Fibroblast of lung (primary cell): Measurements from ENCODE around the gene SEMA6A. TPM values are rescaled to one million over a fixed set of nuclear protein-coding genes. Genes with fewer than 3 reads are reported as not detected.

ENCODE experiments used
- DNase-seq, 2 donors: peaks; one replicate each; pipeline versions ENCODE4 v3.0.0 to v3.0.0-alpha.2; 2010; ENCODE audit warnings: low read depth in 2 of 2
- H2AFZ ChIP-seq: 2 replicates; pipeline ENCODE4 v1.5.1; 2012; ENCODE audit warnings: low read length, control low read depth, inconsistent platforms
- H3K27ac ChIP-seq: 2 replicates; pipeline ENCODE4 v1.5.1; 2011; ENCODE audit warnings: low read length, control low read depth; ENCODE audit not compliant: insufficient read depth
- H3K27me3 ChIP-seq: 2 replicates; pipeline ENCODE4 v1.5.1; 2011; ENCODE audit warnings: mild to moderate bottlenecking, low read length; ENCODE audit not compliant: control insufficient read depth, insufficient read depth
- H3K36me3 ChIP-seq: 2 replicates; pipeline ENCODE4 v1.5.1; 2011; ENCODE audit warnings: low read length; ENCODE audit not compliant: control insufficient read depth, insufficient read depth
- H3K4me1 ChIP-seq: 2 replicates; pipeline ENCODE4 v1.5.1; 2011; ENCODE audit warnings: low read length; ENCODE audit not compliant: control insufficient read depth, insufficient read depth; ENCODE audit errors: extremely low read depth
- H3K4me2 ChIP-seq: 2 replicates; pipeline ENCODE4 v1.5.1; 2011; ENCODE audit warnings: low read length, control low read depth; ENCODE audit not compliant: insufficient read depth; ENCODE audit errors: extremely low read depth
- H3K4me3 ChIP-seq, 4 experiments: fragments of 200-600 bp in 1 of 4; sonication (generic) in 1 of 4; replicated peaks in 1 of 4; 2 replicates each; pipeline ENCODE4 v1.5.1; 2011 to 2016; ENCODE audit warnings: low read length in 4 of 4, low read depth in 3 of 4, mild to moderate bottlenecking in 3 of 4, control low read depth in 2 of 4, inconsistent platforms in 1 of 4, mixed read lengths in 1 of 4; ENCODE audit not compliant: insufficient read depth in 1 of 4; ENCODE audit errors: control extremely low read depth in 1 of 4
- H3K79me2 ChIP-seq: 2 replicates; pipeline ENCODE4 v1.5.1; 2012; ENCODE audit warnings: mild to moderate bottlenecking, low read length, inconsistent platforms; ENCODE audit not compliant: control insufficient read depth, insufficient read depth
- H3K9ac ChIP-seq: 2 replicates; pipeline ENCODE4 v1.5.1; 2011; ENCODE audit warnings: mild to moderate bottlenecking, low read length, control low read depth; ENCODE audit not compliant: insufficient read depth
- H3K9me3 ChIP-seq: 2 replicates; pipeline ENCODE4 v1.5.1; 2012; ENCODE audit warnings: low read depth, low read length; ENCODE audit not compliant: control insufficient read depth, insufficient read depth
- H4K20me1 ChIP-seq: 2 replicates; pipeline ENCODE4 v1.5.1; 2011; ENCODE audit warnings: low read length; ENCODE audit not compliant: control insufficient read depth, insufficient read depth; ENCODE audit errors: extremely low read depth
- CTCF ChIP-seq, 2 donors: IDR thresholded peaks in 1 of 2; conservative IDR thresholded peaks in 1 of 2; 1 replicate in 1 of 2; 2 replicates in 1 of 2; pipeline ENCODE4 v1.5.1; 2011 to 2012; ENCODE audit warnings: low read length in 2 of 2, control low read depth in 1 of 2, inconsistent platforms in 1 of 2, low read depth in 1 of 2, mild to moderate bottlenecking in 1 of 2
- EZH2 ChIP-seq: IDR thresholded peaks from 2 replicates; pipeline ENCODE4 v1.5.1; 2012; ENCODE audit warnings: low read length, control low read depth, mild to moderate bottlenecking; ENCODE audit errors: missing control alignments
- polyA plus RNA-seq, 2 donors: library from polyadenylated mRNA; depleted of rRNA in 1 of 2; stranded (reverse) in 1 of 2; unstranded in 1 of 2; fragments of >200 nt; gene quantifications; 2 replicates each; pipeline ENCODE4 v1.2.1, GENCODE V29; 2011 to 2012; ENCODE audit warnings: missing spikeins in 1 of 2
- total RNA-seq: library from RNA; depleted of rRNA; stranded (reverse); fragments of >200 nt; gene quantifications from 2 replicates; pipeline ENCODE4 v1.2.1, GENCODE V29; 2014

SEMA6A gene
- total and polyA plus RNA-seq, 2 donors (not counting 1 experiment from before 2014, with no cell fraction given), result 0.17 to 0.22 TPM

- TF ChIP-seq EZH2, result no peak
- TF ChIP-seq CTCF (conservative IDR thresholded peaks at IDR 0.05 in 1 of 2, IDR thresholded peaks at IDR 0.05 in 1 of 2; ENCODE audit: low read depth in 1 of 2, low read length in 2 of 2), result no peak
- Histone ChIP-seq H4K20me1 (no peaks in the 10 kb centered on the region), H3K27me3 (no peaks in the 10 kb centered on the region), H3K79me2 (no peaks in the 10 kb centered on the region), H3K36me3 (no peaks in the 10 kb centered on the region), H3K4me3 (no peak overlapping the region), H3K4me2 (no peak overlapping the region), H3K9me3 (no peaks in the 10 kb centered on the region), H3K9ac (no peak overlapping the region), H3K27ac (no peak overlapping the region), H3K4me1 (no peaks in the 10 kb centered on the region), H2AFZ (no peak overlapping the region)
- DNase-seq, result peak in 1 of 2 donors; percentile 34
Measured at GRCh38 chr5:116514421-116514970, 60.1 kb downstream of the SEMA6A start.

GRCh38 chr5:116510517-116510916, 64.1 kb downstream of the SEMA6A start:
- no peaks in the 10 kb centered on the region for H3K27me3 ChIP-seq
- no peaks in the 10 kb centered on the region for H3K79me2 ChIP-seq
- no peak overlapping the region for H3K9ac ChIP-seq
- no peak overlapping the region for H3K4me2 ChIP-seq
- H3K27ac ChIP-seq, result no peak overlapping the region
- no peaks in the 10 kb centered on the region for H3K9me3 ChIP-seq
- no peak overlapping the region for H3K4me3 ChIP-seq
- no peaks in the 10 kb centered on the region for H4K20me1 ChIP-seq
- no peak overlapping the region for H2AFZ ChIP-seq
- DNase-seq, result peak; percentile 21 to 76
- H3K36me3 ChIP-seq, result no peaks in the 10 kb centered on the region
- H3K4me1 ChIP-seq, result no peaks in the 10 kb centered on the region
- TF ChIP-seq CTCF (conservative IDR thresholded peaks at IDR 0.05 in 1 of 2, IDR thresholded peaks at IDR 0.05 in 1 of 2; ENCODE audit: low read depth in 1 of 2, low read length in 2 of 2) (no peak), EZH2 (no peak)

- no peak for DNase-seq
- H3K79me2 ChIP-seq, result no peaks in the 10 kb centered on the region
Measured at GRCh38 chr5:116509483-116510244, 65.0 kb downstream of the SEMA6A start.

More at GRCh38 chr5:116509483-116510244, 65.0 kb downstream of the SEMA6A start:
- H3K27ac ChIP-seq, result no peak overlapping the region
- no peak overlapping the region for H3K4me2 ChIP-seq
- H3K9me3 ChIP-seq, result no peaks in the 10 kb centered on the region
- H3K9ac ChIP-seq, result no peak overlapping the region
- no peaks in the 10 kb centered on the region for H3K36me3 ChIP-seq
- H3K4me3 ChIP-seq, result no peak overlapping the region
- H2AFZ ChIP-seq, result no peak overlapping the region
- no peaks in the 10 kb centered on the region for H4K20me1 ChIP-seq
- TF ChIP-seq CTCF (conservative IDR thresholded peaks at IDR 0.05 in 1 of 2, IDR thresholded peaks at IDR 0.05 in 1 of 2; ENCODE audit: low read depth in 1 of 2, low read length in 2 of 2) (no peak), EZH2 (no peak)
- no peaks in the 10 kb centered on the region for H3K27me3 ChIP-seq
- no peaks in the 10 kb centered on the region for H3K4me1 ChIP-seq
